ENCODE data around the gene CDK13. TPM values are rescaled to one million over a fixed set of nuclear protein-coding genes. Genes with fewer than 3 reads are reported as not detected.
"Not testable (repeated sequence)": the region's sequence is repeated elsewhere in the genome, so short reads cannot be mapped to it uniquely, and the experiment has no call there.

The CDK13 gene
- total RNA-seq, 1 donor: 109 TPM

DNA sequence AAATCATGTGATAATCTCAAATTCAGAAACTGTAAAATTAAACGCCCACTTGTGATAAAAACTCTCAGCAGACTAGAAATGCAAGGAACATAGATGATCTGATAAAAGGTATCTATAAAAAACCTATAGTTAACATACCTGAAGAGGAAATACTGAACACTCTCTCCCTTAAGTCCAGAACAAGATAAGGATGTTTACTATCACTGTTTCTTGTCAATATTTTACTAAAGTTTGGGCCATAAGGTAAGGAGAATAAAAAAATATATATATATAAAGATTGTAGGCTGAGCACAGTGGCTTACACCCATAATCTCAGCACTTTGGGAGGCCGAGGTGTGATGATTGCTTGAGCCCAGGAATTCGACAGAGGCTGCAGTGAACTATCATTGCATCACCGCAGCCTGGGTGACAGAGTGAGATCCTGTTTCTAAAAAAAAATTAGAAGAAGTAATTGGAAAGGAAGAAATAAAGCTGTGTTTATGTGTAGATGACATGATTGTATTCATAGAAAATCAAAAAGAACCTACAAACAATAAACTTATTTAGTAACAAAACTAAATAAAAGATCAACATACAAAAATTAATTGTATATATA is 155.9 kb downstream of the CDK13 start:
- H3K4me1 ChIP-seq (ENCODE audit: insufficient read depth, low read length): no peaks in the 10 kb centered on the region
- no peaks in the 10 kb centered on the region for H3K9me3 ChIP-seq (ENCODE audit: low read depth, low read length)
- H3K79me2 ChIP-seq (ENCODE audit: insufficient read depth, low read length): peaks cover 5% of the 10 kb centered on the region
- H3K36me3 ChIP-seq (ENCODE audit: insufficient read depth, low read length): no peaks in the 10 kb centered on the region
- H3K27me3 ChIP-seq (ENCODE audit: insufficient read depth, low read length): no peaks in the 10 kb centered on the region
- TF ChIP-seq, protein P1, sequence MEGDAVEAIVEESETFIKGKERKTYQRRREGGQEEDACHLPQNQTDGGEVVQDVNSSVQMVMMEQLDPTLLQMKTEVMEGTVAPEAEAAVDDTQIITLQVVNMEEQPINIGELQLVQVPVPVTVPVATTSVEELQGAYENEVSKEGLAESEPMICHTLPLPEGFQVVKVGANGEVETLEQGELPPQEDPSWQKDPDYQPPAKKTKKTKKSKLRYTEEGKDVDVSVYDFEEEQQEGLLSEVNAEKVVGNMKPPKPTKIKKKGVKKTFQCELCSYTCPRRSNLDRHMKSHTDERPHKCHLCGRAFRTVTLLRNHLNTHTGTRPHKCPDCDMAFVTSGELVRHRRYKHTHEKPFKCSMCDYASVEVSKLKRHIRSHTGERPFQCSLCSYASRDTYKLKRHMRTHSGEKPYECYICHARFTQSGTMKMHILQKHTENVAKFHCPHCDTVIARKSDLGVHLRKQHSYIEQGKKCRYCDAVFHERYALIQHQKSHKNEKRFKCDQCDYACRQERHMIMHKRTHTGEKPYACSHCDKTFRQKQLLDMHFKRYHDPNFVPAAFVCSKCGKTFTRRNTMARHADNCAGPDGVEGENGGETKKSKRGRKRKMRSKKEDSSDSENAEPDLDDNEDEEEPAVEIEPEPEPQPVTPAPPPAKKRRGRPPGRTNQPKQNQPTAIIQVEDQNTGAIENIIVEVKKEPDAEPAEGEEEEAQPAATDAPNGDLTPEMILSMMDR (IDR thresholded peaks at IDR 0.05; ENCODE audit: extremely low read depth, low read depth, low read length): no peak
- H2AFZ ChIP-seq (ENCODE audit: low read length): no peak overlapping the region
- no peak for DNase-seq (ENCODE audit: insufficient read length, low spot score, missing footprints)
- H3K27ac ChIP-seq (ENCODE audit: low read depth, low read length): no peak overlapping the region
- no peak overlapping the region for H3K4me2 ChIP-seq (ENCODE audit: insufficient read depth, low read length)
- no peaks in the 10 kb centered on the region for H4K20me1 ChIP-seq (ENCODE audit: insufficient read depth, low read length)
- no peak overlapping the region for H3K4me3 ChIP-seq (ENCODE audit: insufficient read depth, low read length)

DNA sequence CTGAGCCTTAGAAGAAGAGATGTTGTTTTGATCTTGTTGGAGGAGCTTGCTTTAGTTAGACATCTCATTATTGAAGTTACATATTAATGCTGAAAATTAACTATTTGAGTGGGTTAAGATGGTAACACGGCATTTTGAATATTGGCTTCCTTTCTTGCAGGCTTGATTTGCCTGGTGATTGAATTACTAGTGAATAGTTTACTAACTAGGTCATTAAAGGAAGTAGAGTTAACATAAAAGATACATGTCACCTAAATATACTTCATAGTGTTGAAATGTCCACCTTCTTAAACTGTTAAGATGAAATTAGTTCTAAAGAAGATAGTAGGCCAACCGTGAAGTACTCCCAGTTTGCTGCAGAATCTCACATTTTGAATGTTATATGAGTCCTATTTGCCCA is 165.9 kb downstream of the CDK13 start:
- Histone ChIP-seq H3K36me3 (ENCODE audit: insufficient read depth, low read length) (no peaks in the 10 kb centered on the region), H3K27me3 (ENCODE audit: insufficient read depth, low read length) (no peaks in the 10 kb centered on the region), H3K4me2 (ENCODE audit: insufficient read depth, low read length) (no peak overlapping the region), H3K4me3 (ENCODE audit: insufficient read depth, low read length) (no peak overlapping the region), H3K27ac (ENCODE audit: low read depth, low read length) (no peak overlapping the region), H4K20me1 (ENCODE audit: insufficient read depth, low read length) (no peaks in the 10 kb centered on the region), H2AFZ (ENCODE audit: low read length) (no peak overlapping the region), H3K79me2 (ENCODE audit: insufficient read depth, low read length) (peaks cover 3% of the 10 kb centered on the region), H3K9me3 (ENCODE audit: low read depth, low read length) (no peaks in the 10 kb centered on the region), H3K4me1 (ENCODE audit: insufficient read depth, low read length) (no peaks in the 10 kb centered on the region)
- DNase-seq (ENCODE audit: insufficient read length, low spot score, missing footprints): no peak
- TF ChIP-seq, protein P1 (IDR thresholded peaks at IDR 0.05; ENCODE audit: extremely low read depth, low read depth, low read length): no peak

DNA sequence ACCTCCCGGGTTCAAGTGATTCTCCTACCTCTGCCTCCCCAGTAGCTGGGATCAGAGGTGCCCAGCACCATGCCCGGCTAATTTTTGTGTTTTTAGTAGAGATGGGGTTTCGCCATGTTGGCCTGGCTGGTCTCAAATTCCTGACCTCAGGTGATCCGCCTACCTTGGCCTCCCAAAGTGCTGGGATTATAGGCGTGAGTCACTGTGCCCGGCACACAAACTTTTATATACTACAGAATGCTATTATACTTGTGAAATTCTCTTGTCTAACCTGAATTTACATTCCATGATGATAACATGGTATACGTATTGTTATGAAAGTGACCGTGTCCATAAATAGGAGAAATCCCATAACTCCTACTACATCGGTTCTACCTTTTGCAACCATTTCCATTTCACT is 167.1 kb downstream of the CDK13 start:
- DNase-seq (ENCODE audit: insufficient read length, low spot score, missing footprints): not testable (repeated sequence)

DNA sequence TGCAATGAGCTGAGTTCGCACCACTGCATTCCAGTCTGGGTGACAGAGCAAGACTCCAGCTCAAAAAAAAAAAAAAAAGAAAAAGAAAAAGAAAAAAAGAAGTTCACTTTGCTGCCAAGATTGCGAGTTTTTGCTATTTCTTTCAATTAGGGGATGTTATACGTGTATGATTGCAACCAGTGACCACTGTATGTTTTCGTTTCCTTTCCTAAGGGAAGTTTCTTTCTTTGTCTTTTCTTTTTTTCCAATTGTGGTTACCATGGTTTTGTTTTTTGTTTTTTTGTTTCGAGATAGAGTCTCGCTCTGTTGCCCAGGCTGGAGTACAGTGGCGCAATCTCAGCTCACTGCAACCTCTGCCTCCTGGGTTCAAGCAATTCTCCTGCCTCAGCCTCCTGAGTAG is 168.1 kb downstream of the CDK13 start:
- not testable (repeated sequence) for H3K79me2 ChIP-seq (ENCODE audit: insufficient read depth, low read length); H3K4me2 ChIP-seq (ENCODE audit: insufficient read depth, low read length); H3K27me3 ChIP-seq (ENCODE audit: insufficient read depth, low read length)

More for the DNA sequence above, 167.1 kb downstream of the CDK13 start:
- H3K9me3 ChIP-seq (ENCODE audit: low read depth, low read length); H3K4me1 ChIP-seq (ENCODE audit: insufficient read depth, low read length); H3K79me2 ChIP-seq (ENCODE audit: insufficient read depth, low read length); H3K27me3 ChIP-seq (ENCODE audit: insufficient read depth, low read length); H2AFZ ChIP-seq (ENCODE audit: low read length); H3K4me2 ChIP-seq (ENCODE audit: insufficient read depth, low read length); H3K36me3 ChIP-seq (ENCODE audit: insufficient read depth, low read length); H3K27ac ChIP-seq (ENCODE audit: low read depth, low read length); H4K20me1 ChIP-seq (ENCODE audit: insufficient read depth, low read length); H3K4me3 ChIP-seq (ENCODE audit: insufficient read depth, low read length): not testable (repeated sequence)

DNA sequence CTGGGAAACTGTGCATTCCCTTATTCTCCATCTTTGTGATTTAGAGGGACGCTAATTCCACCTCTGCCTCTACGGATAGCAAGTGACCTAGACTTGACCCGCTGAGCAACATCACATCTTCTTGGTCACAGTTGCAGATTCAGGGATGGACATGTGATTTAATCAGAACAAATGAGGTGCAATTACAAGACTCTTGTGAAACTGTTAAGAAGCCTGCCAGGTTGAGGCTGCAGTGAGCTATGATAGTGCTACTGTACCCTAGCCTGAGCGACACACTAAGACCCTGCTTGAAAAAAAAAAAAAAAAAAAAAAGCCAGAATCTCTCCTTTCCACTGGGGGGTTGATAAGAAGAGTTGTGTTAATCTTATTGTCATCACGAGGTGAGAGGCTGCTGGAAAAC is 170.0 kb downstream of the CDK13 start:
- TF ChIP-seq, protein P1 (IDR thresholded peaks at IDR 0.05; ENCODE audit: extremely low read depth, low read depth, low read length): no peak
- Histone ChIP-seq H3K4me2 (ENCODE audit: insufficient read depth, low read length) (no peak overlapping the region), H3K4me3 (ENCODE audit: insufficient read depth, low read length) (no peak overlapping the region), H2AFZ (ENCODE audit: low read length) (no peak overlapping the region), H3K36me3 (ENCODE audit: insufficient read depth, low read length) (no peaks in the 10 kb centered on the region), H3K27me3 (ENCODE audit: insufficient read depth, low read length) (no peaks in the 10 kb centered on the region), H3K27ac (ENCODE audit: low read depth, low read length) (no peak overlapping the region), H3K4me1 (ENCODE audit: insufficient read depth, low read length) (no peaks in the 10 kb centered on the region), H4K20me1 (ENCODE audit: insufficient read depth, low read length) (peaks cover 3% of the 10 kb centered on the region), H3K9me3 (ENCODE audit: low read depth, low read length) (no peaks in the 10 kb centered on the region), H3K79me2 (ENCODE audit: insufficient read depth, low read length) (peaks cover 10% of the 10 kb centered on the region)
- DNase-seq (ENCODE audit: insufficient read length, low spot score, missing footprints): no peak

More for the DNA sequence above, 168.1 kb downstream of the CDK13 start:
- H4K20me1 ChIP-seq (ENCODE audit: insufficient read depth, low read length); H2AFZ ChIP-seq (ENCODE audit: low read length); H3K36me3 ChIP-seq (ENCODE audit: insufficient read depth, low read length); H3K4me3 ChIP-seq (ENCODE audit: insufficient read depth, low read length); H3K4me1 ChIP-seq (ENCODE audit: insufficient read depth, low read length); H3K27ac ChIP-seq (ENCODE audit: low read depth, low read length); DNase-seq (ENCODE audit: insufficient read length, low spot score, missing footprints); H3K9me3 ChIP-seq (ENCODE audit: low read depth, low read length): not testable (repeated sequence)

DNA sequence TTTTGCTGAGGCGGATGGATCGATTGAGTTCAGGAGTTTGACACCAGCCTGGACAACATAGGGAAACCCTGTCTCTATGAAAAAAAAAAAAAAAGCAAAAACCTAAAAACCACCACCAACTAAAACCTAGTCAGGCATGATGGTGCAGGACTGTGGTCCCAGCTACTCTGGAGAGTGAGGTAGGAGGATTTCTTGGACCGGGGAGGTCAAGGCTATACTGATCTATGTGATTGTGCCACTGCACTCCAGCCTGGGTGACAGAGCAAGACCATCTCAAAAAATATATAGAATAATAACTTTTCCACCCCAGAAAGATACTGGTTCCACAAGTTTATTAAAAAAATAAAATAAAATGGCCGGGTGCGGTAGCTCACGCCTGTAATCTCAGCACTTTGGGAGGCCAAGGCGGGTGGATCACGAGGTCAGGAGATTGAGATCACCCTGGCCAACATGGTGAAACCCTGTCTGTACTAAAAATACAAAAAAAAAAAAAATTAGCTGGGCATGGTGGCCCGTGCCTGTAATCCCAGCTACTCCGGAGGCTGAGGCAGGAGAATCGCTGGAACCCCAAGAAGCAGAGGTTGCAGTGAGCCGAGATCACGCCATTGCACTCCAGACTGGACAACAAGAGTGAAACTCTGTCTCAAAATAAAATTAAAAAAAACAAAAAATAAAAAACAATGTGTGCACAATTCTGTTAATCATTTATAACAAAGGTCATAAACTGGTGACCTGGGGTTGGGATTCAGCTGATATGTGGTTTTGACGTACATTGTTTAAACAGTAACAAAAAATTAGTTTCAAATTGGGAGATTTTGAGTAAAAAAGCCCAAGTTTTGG is 172.3 kb downstream of the CDK13 start:
- peaks cover 21% of the 10 kb centered on the region for H3K79me2 ChIP-seq (ENCODE audit: insufficient read depth, low read length)
- H3K36me3 ChIP-seq (ENCODE audit: insufficient read depth, low read length); H3K4me3 ChIP-seq (ENCODE audit: insufficient read depth, low read length): not testable (repeated sequence)

More for the DNA sequence above, 172.3 kb downstream of the CDK13 start:
- not testable (repeated sequence) for H3K4me1 ChIP-seq (ENCODE audit: insufficient read depth, low read length); H3K27me3 ChIP-seq (ENCODE audit: insufficient read depth, low read length); DNase-seq (ENCODE audit: insufficient read length, low spot score, missing footprints); H3K9me3 ChIP-seq (ENCODE audit: low read depth, low read length); H2AFZ ChIP-seq (ENCODE audit: low read length); H3K4me2 ChIP-seq (ENCODE audit: insufficient read depth, low read length); H4K20me1 ChIP-seq (ENCODE audit: insufficient read depth, low read length); H3K27ac ChIP-seq (ENCODE audit: low read depth, low read length)
